ENCODE results near the gene CATSPERB.
"Not testable (repeated sequence)": the region's sequence is repeated elsewhere in the genome, so short reads cannot be mapped to it uniquely, and the experiment has no call there.

CATSPERB gene

GRCh38 chr14:91681893-91682563 lies 49.9 kb downstream of the CATSPERB start:
- no peak overlapping the region for H3K4me2 ChIP-seq (ENCODE audit: insufficient read depth, low read length, poor library complexity, severe bottlenecking)
- WGBS, 2 donors (ENCODE audit: extremely low coverage in 2 of 2, insufficient read length in 2 of 2, insufficient replicate concordance in 1 of 2) = no CpG with 5 or more reads among the region's 4 CpGs
- no peak overlapping the region for H2BK5ac ChIP-seq (ENCODE audit: low read length)
- H3K9me3 ChIP-seq (replicated peaks in 1 of 2; ENCODE audit: control insufficient read depth in 2 of 2, insufficient read depth in 1 of 2, low read depth in 1 of 2, low read length in 2 of 2) = peaks cover 5% of the 10 kb centered on the region in 2 donors
- H2AK5ac ChIP-seq (ENCODE audit: low read depth, low read length) = no peak overlapping the region
- DNase-seq (ENCODE audit: low spot score) = no peak
- no peak overlapping the region for H4K8ac ChIP-seq (ENCODE audit: low read depth, low read length)
- no peak overlapping the region for H2AFZ ChIP-seq (ENCODE audit: low read length)
- H3K14ac ChIP-seq (ENCODE audit: low read length) = no peak overlapping the region
- H3K23ac ChIP-seq (ENCODE audit: low read depth, low read length, poor library complexity) = no peak overlapping the region
- no peak overlapping the region for H3K18ac ChIP-seq (ENCODE audit: low read length)
- H4K91ac ChIP-seq (ENCODE audit: low read depth, low read length, poor library complexity) = no peak overlapping the region
- H3K4me3 ChIP-seq (ENCODE audit: low read length in 2 of 2) = no peak overlapping the region
- H3K27me3 ChIP-seq (ENCODE audit: control insufficient read depth in 3 of 3, insufficient read depth in 3 of 3, low read depth in 1 of 3, low read length in 3 of 3) = no peaks in the 10 kb centered on the region
- no peak overlapping the region for H3K27ac ChIP-seq (replicated peaks; ENCODE audit: low read length)
- H3K4ac ChIP-seq (ENCODE audit: low read length) = no peak overlapping the region
- H2BK15ac ChIP-seq (ENCODE audit: low read length) = no peak overlapping the region
- H2BK120ac ChIP-seq (ENCODE audit: low read depth, low read length) = no peak overlapping the region
- no peak overlapping the region for H2BK12ac ChIP-seq (ENCODE audit: low read length)
- no peaks in the 10 kb centered on the region for H3K79me1 ChIP-seq (ENCODE audit: low read depth, low read length)
- no peak overlapping the region for H3K9ac ChIP-seq (ENCODE audit: low read depth, low read length, poor library complexity)
- no peaks in the 10 kb centered on the region for H3K4me1 ChIP-seq (ENCODE audit: control insufficient read depth in 2 of 2, insufficient read depth in 1 of 2, low read depth in 1 of 2, low read length in 2 of 2)
- H3K36me3 ChIP-seq (replicated peaks in 1 of 2; ENCODE audit: control insufficient read depth in 2 of 2, insufficient read depth in 2 of 2, low read length in 2 of 2) = no peaks in the 10 kb centered on the region

- no peak overlapping the region for H3K4me2 ChIP-seq (ENCODE audit: insufficient read depth, low read length, poor library complexity, severe bottlenecking)
- no CpG with 5 or more reads among the region's 4 CpGs for WGBS, 2 donors (ENCODE audit: extremely low coverage in 2 of 2, insufficient read length in 2 of 2, insufficient replicate concordance in 1 of 2)
- no peak for DNase-seq (ENCODE audit: low spot score)
- H4K8ac ChIP-seq (ENCODE audit: low read depth, low read length) = no peak overlapping the region
- no peak overlapping the region for H3K23ac ChIP-seq (ENCODE audit: low read depth, low read length, poor library complexity)
- H3K79me1 ChIP-seq (ENCODE audit: low read depth, low read length) = no peaks in the 10 kb centered on the region
- no peak overlapping the region for H3K9ac ChIP-seq (ENCODE audit: low read depth, low read length, poor library complexity)
- no peaks in the 10 kb centered on the region for H3K36me3 ChIP-seq (replicated peaks in 1 of 2; ENCODE audit: control insufficient read depth in 2 of 2, insufficient read depth in 2 of 2, low read length in 2 of 2)
- H3K27ac ChIP-seq (replicated peaks; ENCODE audit: low read length) = no peak overlapping the region
- no peak overlapping the region for H2BK12ac ChIP-seq (ENCODE audit: low read length)
- peaks cover 5% of the 10 kb centered on the region in 2 donors for H3K9me3 ChIP-seq (replicated peaks in 1 of 2; ENCODE audit: control insufficient read depth in 2 of 2, insufficient read depth in 1 of 2, low read depth in 1 of 2, low read length in 2 of 2)
- H2BK15ac ChIP-seq (ENCODE audit: low read length) = no peak overlapping the region
- H3K14ac ChIP-seq (ENCODE audit: low read length) = no peak overlapping the region
- H3K4me3 ChIP-seq (ENCODE audit: low read length in 2 of 2) = no peak overlapping the region
- no peaks in the 10 kb centered on the region for H3K27me3 ChIP-seq (ENCODE audit: control insufficient read depth in 3 of 3, insufficient read depth in 3 of 3, low read depth in 1 of 3, low read length in 3 of 3)
- no peak overlapping the region for H2BK5ac ChIP-seq (ENCODE audit: low read length)
- H3K4ac ChIP-seq (ENCODE audit: low read length) = no peak overlapping the region
- H4K91ac ChIP-seq (ENCODE audit: low read depth, low read length, poor library complexity) = no peak overlapping the region
- no peak overlapping the region for H2AK5ac ChIP-seq (ENCODE audit: low read depth, low read length)
- H2BK120ac ChIP-seq (ENCODE audit: low read depth, low read length) = no peak overlapping the region
- H3K18ac ChIP-seq (ENCODE audit: low read length) = no peak overlapping the region
- H2AFZ ChIP-seq (ENCODE audit: low read length) = no peak overlapping the region
- H3K4me1 ChIP-seq (ENCODE audit: control insufficient read depth in 2 of 2, insufficient read depth in 1 of 2, low read depth in 1 of 2, low read length in 2 of 2) = no peaks in the 10 kb centered on the region
Observed at GRCh38 chr14:91681118-91681517, 50.8 kb downstream of the CATSPERB start.

GRCh38 chr14:91679273-91679672 lies 52.6 kb downstream of the CATSPERB start:
- no peak overlapping the region for H3K4ac ChIP-seq (ENCODE audit: low read length)
- H2BK120ac ChIP-seq (ENCODE audit: low read depth, low read length) = no peak overlapping the region
- no peak overlapping the region for H2BK15ac ChIP-seq (ENCODE audit: low read length)
- H3K9me3 ChIP-seq (replicated peaks in 1 of 2; ENCODE audit: control insufficient read depth in 2 of 2, insufficient read depth in 1 of 2, low read depth in 1 of 2, low read length in 2 of 2) = peaks cover 5% of the 10 kb centered on the region in 2 donors
- no peak overlapping the region for H3K18ac ChIP-seq (ENCODE audit: low read length)
- H3K27ac ChIP-seq (replicated peaks; ENCODE audit: low read length) = no peak overlapping the region
- no peak overlapping the region for H3K14ac ChIP-seq (ENCODE audit: low read length)
- H3K9ac ChIP-seq (ENCODE audit: low read depth, low read length, poor library complexity) = no peak overlapping the region
- H3K79me1 ChIP-seq (ENCODE audit: low read depth, low read length) = no peaks in the 10 kb centered on the region
- H3K23ac ChIP-seq (ENCODE audit: low read depth, low read length, poor library complexity) = no peak overlapping the region
- no peak overlapping the region for H2AK5ac ChIP-seq (ENCODE audit: low read depth, low read length)
- H3K36me3 ChIP-seq (replicated peaks in 1 of 2; ENCODE audit: control insufficient read depth in 2 of 2, insufficient read depth in 2 of 2, low read length in 2 of 2) = no peaks in the 10 kb centered on the region
- H2BK12ac ChIP-seq (ENCODE audit: low read length) = no peak overlapping the region
- H2AFZ ChIP-seq (ENCODE audit: low read length) = no peak overlapping the region
- no peak overlapping the region for H4K91ac ChIP-seq (ENCODE audit: low read depth, low read length, poor library complexity)
- no peaks in the 10 kb centered on the region for H3K27me3 ChIP-seq (ENCODE audit: control insufficient read depth in 3 of 3, insufficient read depth in 3 of 3, low read depth in 1 of 3, low read length in 3 of 3)
- no peak overlapping the region for H3K4me2 ChIP-seq (ENCODE audit: insufficient read depth, low read length, poor library complexity, severe bottlenecking)
- H3K4me3 ChIP-seq (ENCODE audit: low read length in 2 of 2) = no peak overlapping the region
- no peak for DNase-seq (ENCODE audit: low spot score)
- H4K8ac ChIP-seq (ENCODE audit: low read depth, low read length) = no peak overlapping the region
- no peaks in the 10 kb centered on the region for H3K4me1 ChIP-seq (ENCODE audit: control insufficient read depth in 2 of 2, insufficient read depth in 1 of 2, low read depth in 1 of 2, low read length in 2 of 2)
- H2BK5ac ChIP-seq (ENCODE audit: low read length) = no peak overlapping the region

- not testable (repeated sequence) for H3K4ac ChIP-seq (ENCODE audit: low read length); H3K4me3 ChIP-seq (ENCODE audit: low read length in 2 of 2); H3K9ac ChIP-seq (ENCODE audit: low read depth, low read length, poor library complexity); H4K8ac ChIP-seq (ENCODE audit: low read depth, low read length); H4K91ac ChIP-seq (ENCODE audit: low read depth, low read length, poor library complexity); H3K27me3 ChIP-seq (ENCODE audit: control insufficient read depth in 3 of 3, insufficient read depth in 3 of 3, low read depth in 1 of 3, low read length in 3 of 3); H2BK12ac ChIP-seq (ENCODE audit: low read length); H3K4me1 ChIP-seq (ENCODE audit: control insufficient read depth in 2 of 2, insufficient read depth in 1 of 2, low read depth in 1 of 2, low read length in 2 of 2); H2BK5ac ChIP-seq (ENCODE audit: low read length); H2AFZ ChIP-seq (ENCODE audit: low read length); H3K4me2 ChIP-seq (ENCODE audit: insufficient read depth, low read length, poor library complexity, severe bottlenecking); H3K14ac ChIP-seq (ENCODE audit: low read length); DNase-seq (ENCODE audit: low spot score); H3K9me3 ChIP-seq (replicated peaks in 1 of 2; ENCODE audit: control insufficient read depth in 2 of 2, insufficient read depth in 1 of 2, low read depth in 1 of 2, low read length in 2 of 2); H3K27ac ChIP-seq (replicated peaks; ENCODE audit: low read length); H3K23ac ChIP-seq (ENCODE audit: low read depth, low read length, poor library complexity); H3K18ac ChIP-seq (ENCODE audit: low read length); H2BK120ac ChIP-seq (ENCODE audit: low read depth, low read length); H2AK5ac ChIP-seq (ENCODE audit: low read depth, low read length); H2BK15ac ChIP-seq (ENCODE audit: low read length); H3K36me3 ChIP-seq (replicated peaks in 1 of 2; ENCODE audit: control insufficient read depth in 2 of 2, insufficient read depth in 2 of 2, low read length in 2 of 2); H3K79me1 ChIP-seq (ENCODE audit: low read depth, low read length)
- WGBS, 2 donors (ENCODE audit: extremely low coverage in 2 of 2, insufficient read length in 2 of 2, insufficient replicate concordance in 1 of 2) = no CpG with 5 or more reads among the region's 3 CpGs
Observed at GRCh38 chr14:91677687-91678086, 54.2 kb downstream of the CATSPERB start.
